CD4-positive, alpha-beta T cell treated with Interleukin-10 for 1 hour (primary cell): ENCODE data around the gene GJA3.
A peak's percentile ranks its signal among the peaks of the same experiment; 100 is the strongest.

Experiments used
- DNase-seq: peaks from one replicate; pipeline ENCODE4 v3.0.0-alpha.2; 2020

The GJA3 gene

GRCh38 chr13:20126541-20127261 is 34.2 kb downstream of the GJA3 start:
- no peak for DNase-seq

- no peak for DNase-seq
Observed at GRCh38 chr13:20125783-20126165, 35.1 kb downstream of the GJA3 start.

- DNase-seq: no peak
Observed at GRCh38 chr13:20125129-20125782, 35.6 kb downstream of the GJA3 start.

GRCh38 chr13:20124303-20124702 is 36.5 kb downstream of the GJA3 start:
- DNase-seq: no peak

GRCh38 chr13:20121159-20121525 is 39.7 kb downstream of the GJA3 start:
- DNase-seq: peak; percentile 20

- no peak for DNase-seq
Observed at GRCh38 chr13:20119960-20120359, 40.9 kb downstream of the GJA3 start.

GRCh38 chr13:20118268-20119140 is 42.3 kb downstream of the GJA3 start:
- no peak for DNase-seq

GRCh38 chr13:20116213-20116612 is 44.6 kb downstream of the GJA3 start:
- no peak for DNase-seq

GRCh38 chr13:20114066-20114610 is 46.7 kb downstream of the GJA3 start:
- no peak for DNase-seq

- DNase-seq: no peak
Observed at GRCh38 chr13:20109037-20109436, 51.8 kb downstream of the GJA3 start.

GRCh38 chr13:20106742-20107141 is 54.1 kb downstream of the GJA3 start:
- DNase-seq: no peak

GRCh38 chr13:20105161-20105689 is 55.6 kb downstream of the GJA3 start:
- no peak for DNase-seq

GRCh38 chr13:20102525-20103180 is 58.2 kb downstream of the GJA3 start:
- no peak for DNase-seq

GRCh38 chr13:20101467-20102316 is 59.2 kb downstream of the GJA3 start:
- no peak for DNase-seq

GRCh38 chr13:20099319-20099718 is 61.5 kb downstream of the GJA3 start:
- no peak for DNase-seq

- DNase-seq: no peak
Observed at GRCh38 chr13:20093951-20094350, 66.9 kb downstream of the GJA3 start.

GRCh38 chr13:20090349-20090748 is 70.5 kb downstream of the GJA3 start:
- peak; percentile 9 for DNase-seq
